Osteocyte (in vitro differentiated cells): Measurements from ENCODE around the gene ZNF331. TPM values are rescaled to one million over a fixed set of nuclear protein-coding genes. Genes with fewer than 3 reads are reported as not detected.
"Not testable (repeated sequence)": the region's sequence is repeated elsewhere in the genome, so short reads cannot be mapped to it uniquely, and the experiment has no call there.

Experiments used
- DNase-seq: peaks from one replicate; pipeline ENCODE4 v3.0.0; 2021; ENCODE audit warnings: mixed read lengths; ENCODE audit not compliant: unreplicated experiment; ENCODE audit errors: extremely low spot score
- H3K27ac Mint-ChIP-seq: one replicate; pipeline ENCODE4 v1.8.0; 2021; ENCODE audit warnings: mild to moderate bottlenecking, mixed read lengths; ENCODE audit not compliant: unreplicated experiment
- H3K27me3 Mint-ChIP-seq: one replicate; pipeline ENCODE4 v1.8.0; 2021; ENCODE audit warnings: mixed read lengths; ENCODE audit not compliant: unreplicated experiment
- H3K36me3 Mint-ChIP-seq: one replicate; pipeline ENCODE4 v1.8.0; 2021; ENCODE audit warnings: mixed read lengths; ENCODE audit not compliant: unreplicated experiment
- H3K4me1 Mint-ChIP-seq: one replicate; pipeline ENCODE4 v1.8.0; 2021; ENCODE audit warnings: mixed read lengths; ENCODE audit not compliant: unreplicated experiment
- H3K4me3 Mint-ChIP-seq: one replicate; pipeline ENCODE4 v1.8.0; 2021; ENCODE audit warnings: mild to moderate bottlenecking, moderate library complexity, mixed read lengths; ENCODE audit not compliant: unreplicated experiment
- H3K9me3 Mint-ChIP-seq: one replicate; pipeline ENCODE4 v1.8.0; 2021; ENCODE audit warnings: mixed read lengths; ENCODE audit not compliant: unreplicated experiment
- CTCF ChIP-seq: fragments of 200-600 bp; sonication (generic); IDR thresholded peaks from 2 replicates; pipeline ENCODE4 v1.5.0; 2021; ENCODE audit warnings: antibody characterized with exemption, mild to moderate bottlenecking, moderate library complexity
- total RNA-seq: library from RNA; stranded (reverse); gene quantifications from 2 replicates; pipeline ENCODE4 v1.2.1, GENCODE V29; 2021

Gene ZNF331
- total RNA-seq, 1 donor from 2014 or later, result 7.4 TPM

- Mint-ChIP-seq H3K4me3 (no peak overlapping the region), H3K9me3 (peaks cover 15% of the 10 kb centered on the region), H3K27ac (no peak overlapping the region), H3K4me1 (no peaks in the 10 kb centered on the region), H3K36me3 (no peaks in the 10 kb centered on the region), H3K27me3 (no peaks in the 10 kb centered on the region)
- no peak for DNase-seq
- TF ChIP-seq CTCF, result no peak
These were observed 26.6 kb upstream of the ZNF331 start for GRCh38 chr19:53511357-53511756.

DNA sequence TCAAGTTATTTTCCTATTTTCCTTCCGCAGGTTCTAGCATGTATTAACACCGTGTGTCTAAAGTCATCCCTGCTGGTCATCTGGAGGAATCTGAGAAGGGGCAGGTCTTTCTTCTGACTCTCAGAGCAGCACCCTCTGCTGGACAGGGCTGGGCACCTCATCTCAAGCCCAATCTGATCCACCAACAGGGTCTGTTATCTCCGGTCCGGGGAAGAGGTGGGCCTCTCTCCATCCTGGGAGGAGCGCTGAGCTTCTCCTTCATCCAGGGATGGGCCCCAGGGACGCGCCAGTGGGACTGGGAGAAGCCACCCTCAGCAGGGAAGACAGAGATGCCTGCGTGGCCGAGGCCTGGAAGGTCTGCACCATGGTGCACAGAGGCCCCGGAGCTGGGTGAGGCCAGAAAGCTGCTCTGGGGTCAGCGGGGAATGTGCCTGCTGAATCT, 26.0 kb upstream of the ZNF331 start:
- H3K9me3 Mint-ChIP-seq, result peaks cover 15% of the 10 kb centered on the region
- no peak overlapping the region for H3K4me3 Mint-ChIP-seq
- H3K27me3 Mint-ChIP-seq, result no peaks in the 10 kb centered on the region
- peak; percentile 33 for TF ChIP-seq CTCF
- no peaks in the 10 kb centered on the region for H3K36me3 Mint-ChIP-seq
- H3K27ac Mint-ChIP-seq, result no peak overlapping the region
- no peaks in the 10 kb centered on the region for H3K4me1 Mint-ChIP-seq
- DNase-seq, result no peak

GRCh38 chr19:53515047-53515446, 22.9 kb upstream of the ZNF331 start:
- not testable (repeated sequence) for H3K27me3 Mint-ChIP-seq, H3K4me3 Mint-ChIP-seq, H3K4me1 Mint-ChIP-seq, H3K27ac Mint-ChIP-seq, H3K36me3 Mint-ChIP-seq, DNase-seq
- H3K9me3 Mint-ChIP-seq, result peaks cover 17% of the 10 kb centered on the region

- no peaks in the 10 kb centered on the region for H3K27me3 Mint-ChIP-seq
- H3K4me3 Mint-ChIP-seq, result no peak overlapping the region
- peaks cover 17% of the 10 kb centered on the region for H3K9me3 Mint-ChIP-seq
- peaks cover 15% of the 10 kb centered on the region for H3K4me1 Mint-ChIP-seq
- H3K27ac Mint-ChIP-seq, result no peak overlapping the region
- TF ChIP-seq CTCF, result no peak
- H3K36me3 Mint-ChIP-seq, result no peaks in the 10 kb centered on the region
- no peak for DNase-seq
These were observed 20.7 kb upstream of the ZNF331 start for GRCh38 chr19:53517114-53517741.

DNA sequence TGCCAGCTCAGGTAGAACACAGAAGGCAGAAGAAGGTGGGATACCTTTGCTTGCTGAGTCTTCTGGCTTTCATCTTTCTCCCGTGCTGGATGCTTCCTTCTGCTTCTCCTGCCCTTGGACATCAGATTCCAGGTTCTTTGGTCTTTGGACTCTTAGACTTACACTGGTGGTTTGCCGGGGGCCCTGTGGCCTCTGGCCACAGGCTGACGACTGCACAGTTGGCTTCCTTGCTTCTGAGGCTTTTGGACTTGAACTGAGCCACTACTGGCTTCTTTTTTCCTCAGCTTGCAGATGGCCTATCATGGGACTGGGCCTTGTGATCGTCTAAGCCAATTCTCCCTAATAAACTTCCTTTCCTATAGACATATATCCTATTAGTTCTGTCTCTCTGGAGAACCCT, 19.8 kb upstream of the ZNF331 start:
- Mint-ChIP-seq H3K4me1 (peaks cover 17% of the 10 kb centered on the region), H3K9me3 (peaks cover 17% of the 10 kb centered on the region), H3K27ac (no peak overlapping the region), H3K4me3 (no peak overlapping the region), H3K27me3 (no peaks in the 10 kb centered on the region), H3K36me3 (no peaks in the 10 kb centered on the region)
- DNase-seq, result peak; percentile 56
- TF ChIP-seq CTCF, result no peak

GRCh38 chr19:53518716-53519115, 19.2 kb upstream of the ZNF331 start:
- Mint-ChIP-seq H3K27me3 (no peaks in the 10 kb centered on the region), H3K4me3 (peak overlapping the region; percentile 46), H3K4me1 (peaks cover 17% of the 10 kb centered on the region), H3K27ac (no peak overlapping the region), H3K9me3 (peaks cover 20% of the 10 kb centered on the region), H3K36me3 (peaks cover 3% of the 10 kb centered on the region)
- no peak for TF ChIP-seq CTCF
- no peak for DNase-seq
